HG03097 (cell line): Measurements from ENCODE around the gene COLEC11.

Experiments
- ATAC-seq: cut with Tn5 transposase; IDR thresholded peaks from one replicate; pipeline ENCODE4 v1.9.1; 2021; ENCODE audit not compliant: unreplicated experiment, low FRiP score

COLEC11 gene

GRCh38 chr2:3584608-3585260 lies 10.2 kb upstream of the COLEC11 start:
- no peak for ATAC-seq

- no peak for ATAC-seq
Measured at GRCh38 chr2:3585261-3586109, 9.4 kb upstream of the COLEC11 start.

GRCh38 chr2:3586220-3586619 lies 8.7 kb upstream of the COLEC11 start:
- ATAC-seq: no peak

GRCh38 chr2:3587021-3587420 lies 7.9 kb upstream of the COLEC11 start:
- ATAC-seq: no peak

GRCh38 chr2:3587432-3587831 lies 7.5 kb upstream of the COLEC11 start:
- no peak for ATAC-seq

- ATAC-seq: no peak
Measured at GRCh38 chr2:3588084-3588483, 6.8 kb upstream of the COLEC11 start.

GRCh38 chr2:3589086-3589485 lies 5.8 kb upstream of the COLEC11 start:
- ATAC-seq: no peak

- ATAC-seq: no peak
Measured at GRCh38 chr2:3595404-3595803, 492 bp downstream of the COLEC11 start.

- peak; percentile 55 for ATAC-seq
Measured at GRCh38 chr2:3595985-3596384, 1.1 kb downstream of the COLEC11 start.

GRCh38 chr2:3596901-3597417 lies 2.0 kb downstream of the COLEC11 start:
- ATAC-seq: no peak

GRCh38 chr2:3597567-3597966 lies 2.7 kb downstream of the COLEC11 start:
- no peak for ATAC-seq

- no peak for ATAC-seq
Measured at GRCh38 chr2:3598197-3598910, 3.4 kb downstream of the COLEC11 start.

GRCh38 chr2:3598912-3599854 lies 4.3 kb downstream of the COLEC11 start:
- no peak for ATAC-seq

- no peak for ATAC-seq
Measured at GRCh38 chr2:3600256-3600855, 5.4 kb downstream of the COLEC11 start.

- ATAC-seq: no peak
Measured at GRCh38 chr2:3601561-3602271, 6.8 kb downstream of the COLEC11 start.

GRCh38 chr2:3602553-3603339 lies 7.8 kb downstream of the COLEC11 start:
- ATAC-seq: no peak

GRCh38 chr2:3603536-3604206 lies 8.8 kb downstream of the COLEC11 start:
- ATAC-seq: no peak
